Frontal cortex (tissue), 4 donors: ENCODE data around the gene MRPL48. TPM values are rescaled to one million over a fixed set of nuclear protein-coding genes. Genes with fewer than 3 reads are reported as not detected.
A peak's percentile ranks its signal among the peaks of the same experiment; 100 is the strongest.
"Not testable (repeated sequence)": the region's sequence is repeated elsewhere in the genome, so short reads cannot be mapped to it uniquely, and the experiment has no call there.

Experiments used
- DNase-seq, 2 donors: peaks; one replicate each; pipeline ENCODE4 v3.0.0; 2012; ENCODE audit warnings: low spot score in 2 of 2
- FAIRE-seq: peaks from 2 replicates; lab custom pipeline; 2012; peaks lifted over from hg19 to GRCh38; lab: Jason Lieb, UNC
- total RNA-seq: library from RNA; depleted of rRNA; stranded (reverse); fragments of >200 nt; gene quantifications from one replicate; pipeline ENCODE4 v1.2.3, GENCODE V29; 2014
- donor health status: control.
- donor health status: control.
- donor health status: control.

The MRPL48 gene
- total RNA-seq, 1 donor from 2014 or later = 29.8 TPM

GRCh38 chr11:73876424-73877310 is 89.0 kb downstream of the MRPL48 start, which contains the start of the genes COA4 and PAAF1:
Gene COA4, minus strand, starts transcription at chr11:73876846. Its CDS starts 3,468 bp downstream, at chr11:73873378.
Gene PAAF1, plus strand, starts transcription at chr11:73876999. Its CDS starts 23 bp downstream, at chr11:73877022.
- FAIRE-seq = no peak

GRCh38 chr11:73878771-73879170 is 91.1 kb downstream of the MRPL48 start:
- no peak for DNase-seq

More at GRCh38 chr11:73876424-73877310, 89.0 kb downstream of the MRPL48 start, which contains the start of the genes COA4 and PAAF1:
- DNase-seq = peak; percentile 80 to 92

GRCh38 chr11:73880449-73880848 is 92.8 kb downstream of the MRPL48 start:
- not testable (repeated sequence) for FAIRE-seq, DNase-seq

More at GRCh38 chr11:73878771-73879170, 91.1 kb downstream of the MRPL48 start:
- no peak for FAIRE-seq

GRCh38 chr11:73883856-73884255 is 96.2 kb downstream of the MRPL48 start:
- DNase-seq (no peak), FAIRE-seq (no peak)

GRCh38 chr11:73888244-73888643 is 100.6 kb downstream of the MRPL48 start:
- FAIRE-seq (no peak), DNase-seq (no peak)

DNA sequence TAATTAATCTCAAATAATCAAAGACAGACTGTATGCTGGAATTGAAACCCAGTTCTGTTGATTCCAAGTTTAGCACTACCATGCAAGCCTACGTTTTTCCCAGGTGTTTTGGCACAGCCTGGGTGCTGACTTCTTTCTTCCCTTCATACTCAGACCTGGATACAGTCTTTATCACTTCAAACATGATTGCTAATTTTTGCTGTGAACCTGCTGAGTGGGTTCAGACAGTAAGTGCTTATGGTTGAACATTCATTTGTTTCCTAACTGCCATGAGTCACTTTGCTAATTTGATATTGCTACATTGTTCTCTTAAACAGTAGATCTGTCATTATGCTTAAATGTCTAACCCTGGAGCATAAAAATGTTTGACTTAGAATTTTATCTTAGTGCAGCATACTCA is 101.3 kb downstream of the MRPL48 start:
- DNase-seq = no peak
- FAIRE-seq = no peak

DNA sequence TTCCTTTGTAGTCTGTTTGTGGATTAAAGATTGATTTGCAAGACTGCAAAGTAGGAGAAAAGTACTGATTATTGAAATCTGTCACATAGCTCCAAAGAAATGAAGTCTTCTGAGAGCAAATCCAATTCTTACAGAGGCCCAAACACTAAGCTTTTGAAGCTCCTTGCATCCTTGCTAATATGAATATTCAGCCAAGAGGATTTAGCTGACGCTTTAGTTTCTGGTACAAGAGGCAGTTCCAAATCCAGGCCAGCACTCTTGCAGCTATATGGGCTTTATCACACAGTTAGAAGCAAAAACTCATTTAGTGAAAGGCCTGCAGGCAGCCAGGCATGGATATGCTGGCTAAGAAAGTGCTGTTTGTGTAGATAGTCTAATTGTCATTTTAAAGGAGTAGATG is 101.9 kb downstream of the MRPL48 start:
- FAIRE-seq = no peak
- no peak for DNase-seq

DNA sequence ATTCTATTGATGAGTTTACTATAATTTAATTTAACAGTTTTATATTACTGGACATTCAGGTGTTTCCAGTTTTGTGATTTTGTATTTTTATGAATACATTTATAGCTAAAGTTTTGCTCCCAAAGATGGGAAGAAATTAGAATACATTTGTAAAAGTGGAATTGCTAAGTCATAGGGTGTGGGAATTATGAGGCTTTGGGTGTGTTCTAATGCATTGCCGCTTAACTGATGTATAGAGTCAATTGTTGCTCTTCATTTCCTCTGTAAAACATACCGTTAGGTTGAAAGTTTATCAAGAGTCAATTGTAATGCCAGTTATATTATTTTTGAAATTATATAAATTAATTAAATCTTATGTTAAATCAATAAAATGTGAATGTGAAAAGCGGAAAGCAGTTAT is 105.4 kb downstream of the MRPL48 start:
- DNase-seq (no peak), FAIRE-seq (no peak)

DNA sequence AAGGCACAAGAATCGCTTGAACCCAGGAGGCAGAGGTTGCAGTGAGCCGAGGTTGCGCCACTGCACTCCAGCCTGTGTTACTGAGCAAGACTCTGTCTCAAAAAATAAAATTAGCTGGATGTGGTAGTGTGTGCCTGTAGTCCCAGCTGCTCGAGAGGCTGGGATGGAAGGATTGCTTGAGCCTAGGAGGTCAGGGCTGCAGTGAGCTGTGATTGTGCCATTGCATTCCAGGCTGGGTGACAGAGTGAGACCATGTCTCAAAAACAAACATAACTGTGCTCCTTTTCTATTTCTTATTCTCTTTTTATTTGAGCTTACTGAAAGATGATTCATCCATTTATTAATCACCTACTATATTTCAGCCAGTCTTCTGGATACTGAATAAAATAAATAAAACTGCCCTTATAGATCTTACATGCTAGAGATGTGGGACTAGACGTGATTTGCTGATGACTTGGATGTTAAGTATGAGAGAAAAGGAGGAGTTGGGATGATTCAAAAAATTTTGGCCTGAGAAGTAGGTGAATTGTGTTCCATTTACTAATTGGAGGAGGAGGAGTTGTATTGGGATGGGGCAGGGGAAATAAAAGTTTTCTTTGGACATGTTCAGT is 107.2 kb downstream of the MRPL48 start:
- FAIRE-seq (no peak), DNase-seq (no peak)

- DNase-seq (no peak), FAIRE-seq (no peak)
Observed at GRCh38 chr11:73902303-73902702, 114.6 kb downstream of the MRPL48 start.

DNA sequence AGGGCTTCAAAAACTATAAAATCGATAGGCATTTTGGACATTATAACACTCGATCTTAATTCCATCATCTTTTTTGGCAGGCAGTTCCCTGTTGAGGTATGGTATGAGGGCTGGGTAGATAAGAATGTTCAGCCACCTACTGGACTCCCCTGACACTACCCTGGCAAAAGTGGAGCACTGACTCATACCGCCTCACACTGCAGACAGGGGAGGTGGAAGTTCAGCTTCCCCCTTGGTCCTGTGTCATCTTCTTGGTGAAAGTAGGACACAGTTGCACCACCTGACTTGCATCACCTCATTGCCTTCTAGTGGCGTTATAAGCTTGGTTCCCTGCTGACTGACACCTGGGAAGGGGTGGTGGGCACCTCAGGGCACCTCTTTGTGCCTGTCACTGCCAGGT is 119.5 kb downstream of the MRPL48 start:
- FAIRE-seq (no peak), DNase-seq (no peak)

GRCh38 chr11:73912026-73912425 is 124.4 kb downstream of the MRPL48 start:
- FAIRE-seq (no peak), DNase-seq (no peak)

DNA sequence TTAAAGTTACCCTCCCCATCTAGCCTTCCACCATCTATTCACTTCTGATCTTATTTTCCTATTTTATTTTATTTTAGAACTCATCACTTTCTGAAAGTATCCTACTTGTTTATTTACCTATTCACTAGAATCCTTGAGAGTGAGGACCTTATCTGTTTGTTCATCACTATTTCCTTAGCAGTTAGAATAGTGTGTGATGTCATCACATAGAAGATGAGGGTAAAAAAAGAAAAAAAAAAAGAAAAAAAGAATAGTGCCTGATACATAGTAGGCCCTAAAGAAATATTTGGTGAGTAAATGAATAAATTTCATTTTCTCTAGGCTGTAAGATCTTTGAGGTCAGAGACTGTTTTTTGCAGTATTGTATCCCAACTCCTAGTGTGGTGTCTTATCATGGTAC is 125.8 kb downstream of the MRPL48 start:
- no peak for DNase-seq
- FAIRE-seq = no peak

- DNase-seq (no peak), FAIRE-seq (no peak)
Observed at GRCh38 chr11:73914284-73914683, 126.6 kb downstream of the MRPL48 start.

Other genes with a start within 250 kb of the MRPL48 start
- 51.4 TPM for gene FAM168A, start 189.8 kb upstream of the MRPL48 start, total RNA-seq
- 5.3 TPM for gene PLEKHB1, start 141.3 kb upstream of the MRPL48 start, total RNA-seq
- 390 TPM for gene RAB6A, start 26.8 kb upstream of the MRPL48 start, total RNA-seq
- 29.8 TPM for gene COA4, start 89.0 kb downstream of the MRPL48 start, total RNA-seq
- 7.3 TPM for gene PAAF1, start 89.1 kb downstream of the MRPL48 start, total RNA-seq
- gene DNAJB13, start 163.2 kb downstream of the MRPL48 start, total RNA-seq = not detected
- gene UCP2, start 195.0 kb downstream of the MRPL48 start, total RNA-seq = 1.6 TPM
- gene UCP3, start 221.2 kb downstream of the MRPL48 start, total RNA-seq = 0.82 TPM